Measurements from ENCODE around the gene NOC3L. TPM values are rescaled to one million over a fixed set of nuclear protein-coding genes. Genes with fewer than 3 reads are reported as not detected.

Gene NOC3L
- total and polyA plus RNA-seq, 2 of the 4 experiments (the other 2 are of a cell fraction): 11.9 to 26.5 TPM

DNA sequence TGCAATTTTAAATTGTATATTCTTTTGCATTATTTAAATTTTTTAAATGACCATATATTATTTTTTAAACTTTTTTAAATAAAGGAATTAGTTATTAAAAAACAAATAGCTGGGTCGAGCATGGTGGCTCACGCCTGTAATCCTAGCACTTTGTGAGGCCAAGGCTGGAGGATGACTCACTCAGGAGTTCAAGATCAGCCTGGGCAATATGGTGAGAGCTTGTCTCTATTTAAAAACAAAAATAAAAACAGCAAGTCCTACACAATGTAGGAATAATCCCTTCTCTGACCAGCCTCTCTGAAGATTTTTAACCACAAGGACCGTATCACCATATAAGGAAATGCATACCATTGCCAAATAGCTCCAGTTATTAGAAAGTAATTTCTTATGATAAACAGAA is 19.6 kb downstream of the NOC3L start:
- H3K4ac ChIP-seq (ENCODE audit: low read depth, low read length): no peak overlapping the region
- H4K8ac ChIP-seq (ENCODE audit: low read depth in 2 of 2, low read length in 2 of 2): no peak overlapping the region
- H2AK9ac ChIP-seq (replicated peaks; ENCODE audit: low read depth, low read length, poor library complexity): no peak overlapping the region
- H3K18ac ChIP-seq (ENCODE audit: low read depth, low read length): no peak overlapping the region
- H2AFZ ChIP-seq (replicated peaks; ENCODE audit: low read length, poor library complexity): no peak overlapping the region
- DNase-seq: peak; percentile 35
- no peak overlapping the region for H3K4me2 ChIP-seq (ENCODE audit: low read depth, low read length)
- no peak overlapping the region for H2BK120ac ChIP-seq (ENCODE audit: low read depth, low read length)
- H3K36me3 ChIP-seq (ENCODE audit: control insufficient read depth, insufficient read depth, low read length): peaks cover 15% of the 10 kb centered on the region
- H3K9me1 ChIP-seq (ENCODE audit: insufficient read depth, low read length): no peaks in the 10 kb centered on the region
- no peak overlapping the region for H4K91ac ChIP-seq (ENCODE audit: insufficient read depth, low read depth, low read length)
- intact Hi-C loops (cut with micrococcal nuclease): no loop called here
- TF ChIP-seq, protein P1, sequence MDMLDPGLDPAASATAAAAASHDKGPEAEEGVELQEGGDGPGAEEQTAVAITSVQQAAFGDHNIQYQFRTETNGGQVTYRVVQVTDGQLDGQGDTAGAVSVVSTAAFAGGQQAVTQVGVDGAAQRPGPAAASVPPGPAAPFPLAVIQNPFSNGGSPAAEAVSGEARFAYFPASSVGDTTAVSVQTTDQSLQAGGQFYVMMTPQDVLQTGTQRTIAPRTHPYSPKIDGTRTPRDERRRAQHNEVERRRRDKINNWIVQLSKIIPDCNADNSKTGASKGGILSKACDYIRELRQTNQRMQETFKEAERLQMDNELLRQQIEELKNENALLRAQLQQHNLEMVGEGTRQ (IDR thresholded peaks at IDR 0.05; ENCODE audit: low read depth, low read length): no peak
- TF ChIP-seq POLR2A (IDR thresholded peaks at IDR 0.05; ENCODE audit: low read depth, low read length) (no peak), RAD21 (IDR thresholded peaks at IDR 0.05; ENCODE audit: low read length) (no peak), MAFK (IDR thresholded peaks at IDR 0.05; ENCODE audit: low read depth, low read length) (no peak), CHD1 (IDR thresholded peaks at IDR 0.05; ENCODE audit: low read depth, low read length) (no peak), SMC3 (IDR thresholded peaks at IDR 0.05; ENCODE audit: low read depth, low read length) (no peak), FOS (IDR thresholded peaks at IDR 0.05; ENCODE audit: low read depth, low read length) (no peak), RFX5 (IDR thresholded peaks at IDR 0.05; ENCODE audit: low read depth, low read length) (no peak), RCOR1 (IDR thresholded peaks at IDR 0.05; ENCODE audit: insufficient replicate concordance, low read length) (no peak), NFE2L2 (IDR thresholded peaks at IDR 0.05; ENCODE audit: low read depth, low read length) (no peak), MAZ (IDR thresholded peaks at IDR 0.05; ENCODE audit: borderline replicate concordance, low read depth, low read length) (no peak), CEBPB (IDR thresholded peaks at IDR 0.05; ENCODE audit: low read depth, low read length) (no peak), BHLHE40 (IDR thresholded peaks at IDR 0.05; ENCODE audit: low read depth, low read length) (no peak), MXI1 (IDR thresholded peaks at IDR 0.05; ENCODE audit: borderline replicate concordance, low read depth, low read length) (no peak)
- TF ChIP-seq, protein P2, sequence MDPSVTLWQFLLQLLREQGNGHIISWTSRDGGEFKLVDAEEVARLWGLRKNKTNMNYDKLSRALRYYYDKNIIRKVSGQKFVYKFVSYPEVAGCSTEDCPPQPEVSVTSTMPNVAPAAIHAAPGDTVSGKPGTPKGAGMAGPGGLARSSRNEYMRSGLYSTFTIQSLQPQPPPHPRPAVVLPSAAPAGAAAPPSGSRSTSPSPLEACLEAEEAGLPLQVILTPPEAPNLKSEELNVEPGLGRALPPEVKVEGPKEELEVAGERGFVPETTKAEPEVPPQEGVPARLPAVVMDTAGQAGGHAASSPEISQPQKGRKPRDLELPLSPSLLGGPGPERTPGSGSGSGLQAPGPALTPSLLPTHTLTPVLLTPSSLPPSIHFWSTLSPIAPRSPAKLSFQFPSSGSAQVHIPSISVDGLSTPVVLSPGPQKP (IDR thresholded peaks at IDR 0.05; ENCODE audit: borderline replicate concordance, low read depth, low read length): no peak
- TF ChIP-seq, protein P3, sequence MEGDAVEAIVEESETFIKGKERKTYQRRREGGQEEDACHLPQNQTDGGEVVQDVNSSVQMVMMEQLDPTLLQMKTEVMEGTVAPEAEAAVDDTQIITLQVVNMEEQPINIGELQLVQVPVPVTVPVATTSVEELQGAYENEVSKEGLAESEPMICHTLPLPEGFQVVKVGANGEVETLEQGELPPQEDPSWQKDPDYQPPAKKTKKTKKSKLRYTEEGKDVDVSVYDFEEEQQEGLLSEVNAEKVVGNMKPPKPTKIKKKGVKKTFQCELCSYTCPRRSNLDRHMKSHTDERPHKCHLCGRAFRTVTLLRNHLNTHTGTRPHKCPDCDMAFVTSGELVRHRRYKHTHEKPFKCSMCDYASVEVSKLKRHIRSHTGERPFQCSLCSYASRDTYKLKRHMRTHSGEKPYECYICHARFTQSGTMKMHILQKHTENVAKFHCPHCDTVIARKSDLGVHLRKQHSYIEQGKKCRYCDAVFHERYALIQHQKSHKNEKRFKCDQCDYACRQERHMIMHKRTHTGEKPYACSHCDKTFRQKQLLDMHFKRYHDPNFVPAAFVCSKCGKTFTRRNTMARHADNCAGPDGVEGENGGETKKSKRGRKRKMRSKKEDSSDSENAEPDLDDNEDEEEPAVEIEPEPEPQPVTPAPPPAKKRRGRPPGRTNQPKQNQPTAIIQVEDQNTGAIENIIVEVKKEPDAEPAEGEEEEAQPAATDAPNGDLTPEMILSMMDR (conservative IDR thresholded peaks at IDR 0.05; ENCODE audit: low read depth, low read length): no peak
- H3K27me3 ChIP-seq (ENCODE audit: control insufficient read depth, insufficient read depth, low read length): no peaks in the 10 kb centered on the region
- H3K9ac ChIP-seq (ENCODE audit: low read depth, low read length): no peak overlapping the region
- peaks cover 8% of the 10 kb centered on the region in 2 experiments; a peak in 2 of 4 replicates for H3K79me1 ChIP-seq (ENCODE audit: low read depth in 1 of 2, low read length in 2 of 2)
- H2BK20ac ChIP-seq (ENCODE audit: low read depth, low read length): no peak overlapping the region
- ChIA-PET CTCF (interaction anchor here (0.6 to 1.3 kb wide), 2 partner anchors 64 to 1268 kb away, joined by 3 to 6 read pairs; no protein-coding TSS in a partner anchor), POLR2A (ENCODE audit: unreplicated experiment) (no interaction called here)
- no peak overlapping the region for H3K23ac ChIP-seq (ENCODE audit: low read depth, low read length)
- no peak overlapping the region for H2BK5ac ChIP-seq (ENCODE audit: low read depth, low read length, poor library complexity, severe bottlenecking)
- no peak overlapping the region for H3K4me3 ChIP-seq (ENCODE audit: insufficient read depth, low read depth, low read length)
- H2BK15ac ChIP-seq (ENCODE audit: low read depth, low read length): no peak overlapping the region
- dilution Hi-C loops (cut with HindIII; ENCODE audit: low sequenced_read_pairs, unreplicated experiment): no loop called here
- H3K14ac ChIP-seq (replicated peaks; ENCODE audit: low read depth, low read length): no peak overlapping the region
- BruUV-seq (replicated peaks): no TSS peak
- no peak overlapping the region for H3K56ac ChIP-seq (ENCODE audit: extremely low read depth, insufficient read depth, low read length)
- H3K4me1 ChIP-seq (ENCODE audit: control insufficient read depth, insufficient read depth, low read length): no peaks in the 10 kb centered on the region
- no peaks in the 10 kb centered on the region for H4K20me1 ChIP-seq (ENCODE audit: insufficient read depth, low read length)
- peak overlapping the region; percentile 37; the same call in 1 of the 2 replicates for H3K27ac ChIP-seq (ENCODE audit: insufficient read depth, low read length)
- H4K5ac ChIP-seq (ENCODE audit: low read depth, low read length): no peak overlapping the region
- WGBS, 2 experiments (ENCODE audit: extremely low coverage in 2 of 2, insufficient read length in 1 of 2): no CpG with 5 or more reads among the region's 3 CpGs
- in situ Hi-C loops (cut with MboI; ENCODE audit: low sequenced_read_pairs): no loop called here
- no peak overlapping the region for H2AK5ac ChIP-seq (ENCODE audit: low read depth, low read length)
- peak; percentile 60; the same call in 1 of the 2 replicates for ATAC-seq (ENCODE audit: low read depth)
- no peaks in the 10 kb centered on the region for H3K9me3 ChIP-seq (ENCODE audit: control insufficient read depth, insufficient read depth, low read length)
